Kidney (tissue), 14 donors: ENCODE measurements around the gene SLC8A2. TPM values are rescaled to one million over a fixed set of nuclear protein-coding genes. Genes with fewer than 3 reads are reported as not detected.
A peak's percentile ranks its signal among the peaks of the same experiment; 100 is the strongest.

ENCODE experiments used
- DNase-seq, 5 donors: peaks; one replicate each; pipeline ENCODE4 v3.0.0-alpha.2; 2013 to 2020
- FAIRE-seq: peaks from 2 replicates; lab custom pipeline; 2012; peaks lifted over from hg19 to GRCh38; lab: Jason Lieb, UNC
- H3K27ac ChIP-seq, 2 donors: one replicate each; pipeline ENCODE4 v1.7.0; 2013; ENCODE audit warnings: low read depth in 2 of 2, low read length in 2 of 2, inconsistent platforms in 1 of 2
- H3K27me3 ChIP-seq: one replicate; pipeline ENCODE4 v1.7.1; 2013; ENCODE audit warnings: low read length, inconsistent platforms; ENCODE audit not compliant: control insufficient read depth, insufficient read depth
- H3K36me3 ChIP-seq, 3 donors: one replicate each; pipeline versions ENCODE4 v1.7.0 to v1.7.1; 2013; ENCODE audit warnings: low read length in 3 of 3, control low read depth in 1 of 3, inconsistent platforms in 1 of 3; ENCODE audit not compliant: insufficient read depth in 3 of 3, control insufficient read depth in 2 of 3
- H3K4me1 ChIP-seq, 3 donors: one replicate each; pipeline versions ENCODE4 v1.7.0 to v1.7.1; 2013; ENCODE audit warnings: low read length in 3 of 3, inconsistent platforms in 1 of 3, low read depth in 1 of 3; ENCODE audit not compliant: control insufficient read depth in 2 of 3, insufficient read depth in 2 of 3
- H3K4me3 ChIP-seq, 3 donors: one replicate each; pipeline versions ENCODE4 v1.7.0 to v1.8.1; 2013; ENCODE audit warnings: low read length in 3 of 3, control low read depth in 1 of 3, inconsistent platforms in 1 of 3
- H3K9ac ChIP-seq, 3 donors: one replicate each; pipeline versions ENCODE4 v1.7.0 to v1.7.1; 2013; ENCODE audit warnings: low read length in 3 of 3, control low read depth in 1 of 3, inconsistent platforms in 1 of 3
- H3K9me3 ChIP-seq, 3 donors: one replicate each; pipeline versions ENCODE4 v1.7.0 to v1.7.1; 2013; ENCODE audit warnings: low read length in 3 of 3, control low read depth in 1 of 3, inconsistent platforms in 1 of 3; ENCODE audit not compliant: control insufficient read depth in 2 of 3, insufficient read depth in 1 of 3
- intact Hi-C: fragments of 100-400 bp; cut with DNase I; formaldehyde crosslinking; loops from one replicate; pipeline ENCODE4 v1.11.1; 2022
- polyA plus RNA-seq: library from polyadenylated mRNA; stranded (reverse); fragments of 350-450 nt; fragmentation: Illumina TruSeq; extraction: RNeasy Lipid Tissue Mini Kit (QIAGEN cat#74804); gene quantifications from one replicate; pipeline ENCODE4 v1.2.3, GENCODE V29; 2014; ENCODE audit warnings: low read depth, low replicate concordance; ENCODE audit not compliant: insufficient read depth
- total RNA-seq: library from RNA; stranded (reverse); fragmentation: NEBNext Ultra II Directional; extraction: Animal tissue kit (Norgen Biotek cat#: 25700); gene quantifications from one replicate; pipeline ENCODE4 v1.2.1, GENCODE V29; 2021
- TF ChIP-seq, protein P1 (sequence below): IDR thresholded peaks from 3 replicates; pipeline ENCODE4 v1.5.1; 2012; ENCODE audit warnings: mild to moderate bottlenecking, moderate library complexity, borderline replicate concordance; ENCODE audit not compliant: insufficient read depth; ENCODE audit errors: extremely low read depth
- donor health status: control.
- donor health status: control.
- donor health status: control.
- donor health status: control.
- donor health status: control.
- donor health status: DM: yes; HTN: yes; CAD: no.
- donor health status: Normal renal cell carcinoma (clear cell type).

The SLC8A2 gene
- total and polyA plus RNA-seq, 2 donors from 2014 or later = 0.94 TPM; not detected in 1

GRCh38 chr19:47470447-47471195, 1.1 kb downstream of the SLC8A2 start:
- Histone ChIP-seq H3K4me3 (no peak overlapping the region), H3K4me1 (no peaks in the 10 kb centered on the region), H3K27me3 (peaks cover 2% of the 10 kb centered on the region), H3K36me3 (no peaks in the 10 kb centered on the region), H3K27ac (no peak overlapping the region), H3K9ac (no peak overlapping the region), H3K9me3 (no peaks in the 10 kb centered on the region)
- no peak for DNase-seq
- intact Hi-C loops = no loop called here
- TF ChIP-seq, protein P1, sequence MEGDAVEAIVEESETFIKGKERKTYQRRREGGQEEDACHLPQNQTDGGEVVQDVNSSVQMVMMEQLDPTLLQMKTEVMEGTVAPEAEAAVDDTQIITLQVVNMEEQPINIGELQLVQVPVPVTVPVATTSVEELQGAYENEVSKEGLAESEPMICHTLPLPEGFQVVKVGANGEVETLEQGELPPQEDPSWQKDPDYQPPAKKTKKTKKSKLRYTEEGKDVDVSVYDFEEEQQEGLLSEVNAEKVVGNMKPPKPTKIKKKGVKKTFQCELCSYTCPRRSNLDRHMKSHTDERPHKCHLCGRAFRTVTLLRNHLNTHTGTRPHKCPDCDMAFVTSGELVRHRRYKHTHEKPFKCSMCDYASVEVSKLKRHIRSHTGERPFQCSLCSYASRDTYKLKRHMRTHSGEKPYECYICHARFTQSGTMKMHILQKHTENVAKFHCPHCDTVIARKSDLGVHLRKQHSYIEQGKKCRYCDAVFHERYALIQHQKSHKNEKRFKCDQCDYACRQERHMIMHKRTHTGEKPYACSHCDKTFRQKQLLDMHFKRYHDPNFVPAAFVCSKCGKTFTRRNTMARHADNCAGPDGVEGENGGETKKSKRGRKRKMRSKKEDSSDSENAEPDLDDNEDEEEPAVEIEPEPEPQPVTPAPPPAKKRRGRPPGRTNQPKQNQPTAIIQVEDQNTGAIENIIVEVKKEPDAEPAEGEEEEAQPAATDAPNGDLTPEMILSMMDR = no peak
- no peak for FAIRE-seq

DNA sequence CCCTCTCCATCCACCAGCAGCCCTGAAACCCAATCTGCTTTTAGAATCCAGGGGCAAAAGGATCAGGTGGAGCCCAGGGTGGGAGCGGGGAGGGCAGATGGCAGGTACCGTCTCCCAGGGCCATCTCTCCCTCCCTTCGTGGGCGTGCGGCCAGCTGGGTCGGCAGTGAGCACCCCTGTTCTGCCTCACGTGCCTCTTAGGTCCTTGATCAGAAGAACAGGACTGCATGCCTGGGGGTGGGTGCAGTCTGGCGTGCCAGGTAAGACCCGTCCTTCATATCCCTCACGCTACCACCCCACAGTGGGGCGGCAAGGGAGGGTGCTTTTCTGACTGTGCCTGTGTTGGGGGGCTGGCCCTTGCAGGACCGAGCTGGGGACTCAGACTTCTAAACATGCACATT, 2.0 kb downstream of the SLC8A2 start:
- FAIRE-seq = no peak
- H3K27me3 ChIP-seq = peaks cover 2% of the 10 kb centered on the region

DNA sequence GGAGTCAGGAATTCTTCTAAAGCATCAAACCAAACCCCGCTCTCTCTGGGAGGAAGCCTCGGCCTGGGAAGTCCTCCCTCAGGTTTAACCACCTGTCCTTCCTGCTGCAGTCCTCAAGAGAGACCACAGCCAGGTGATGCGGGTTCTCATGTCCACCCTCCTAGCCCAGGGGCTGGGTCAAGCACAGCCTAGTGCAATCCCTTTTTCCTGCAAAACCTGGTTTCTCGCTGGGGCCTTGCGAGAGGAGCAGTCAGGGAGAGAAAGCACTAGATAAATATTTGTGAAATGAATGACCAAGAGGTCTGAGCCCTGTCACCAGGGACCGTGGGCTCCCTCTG, 2.4 kb downstream of the SLC8A2 start:
- Histone ChIP-seq H3K27ac (no peak overlapping the region), H3K27me3 (peaks cover 2% of the 10 kb centered on the region), H3K9me3 (no peaks in the 10 kb centered on the region), H3K4me3 (no peak overlapping the region), H3K4me1 (no peaks in the 10 kb centered on the region), H3K36me3 (no peaks in the 10 kb centered on the region), H3K9ac (no peak overlapping the region)
- TF ChIP-seq, protein P1 = no peak
- intact Hi-C loops = no loop called here
- FAIRE-seq (no peak), DNase-seq (no peak)

More for the DNA sequence above, 2.0 kb downstream of the SLC8A2 start:
- TF ChIP-seq, protein P1 = no peak
- DNase-seq = no peak
- no peak overlapping the region for H3K27ac ChIP-seq
- no peaks in the 10 kb centered on the region for H3K36me3 ChIP-seq
- intact Hi-C loops = no loop called here
- no peaks in the 10 kb centered on the region for H3K9me3 ChIP-seq
- no peak overlapping the region for H3K4me3 ChIP-seq
- H3K9ac ChIP-seq = no peak overlapping the region
- H3K4me1 ChIP-seq = no peaks in the 10 kb centered on the region

GRCh38 chr19:47467914-47468313, 3.8 kb downstream of the SLC8A2 start:
- peak in 1 of 5 donors; percentile 19 for DNase-seq
- no peak overlapping the region for H3K4me3 ChIP-seq
- TF ChIP-seq, protein P1 = no peak
- no peak for FAIRE-seq
- H3K27ac ChIP-seq = no peak overlapping the region
- no peak overlapping the region for H3K9ac ChIP-seq
- no peaks in the 10 kb centered on the region for H3K4me1 ChIP-seq
- intact Hi-C loops = no loop called here
- H3K9me3 ChIP-seq = no peaks in the 10 kb centered on the region
- no peaks in the 10 kb centered on the region for H3K36me3 ChIP-seq
- H3K27me3 ChIP-seq = peaks cover 2% of the 10 kb centered on the region
